GM12878 (cell line): Measurements from ENCODE around the gene UNK.

Source experiments
- CHD2 ChIP-seq: IDR thresholded peaks from 2 replicates; pipeline ENCODE4 v1.6.1; 2011; ENCODE audit warnings: low read depth, low read length, improper control_type of control experiment, borderline replicate concordance
- CREM ChIP-seq: IDR thresholded peaks from 2 replicates; pipeline ENCODE4 v1.6.1; 2014; ENCODE audit warnings: antibody characterized with exemption, low read depth
- POLR2A ChIP-seq: IDR thresholded peaks from 2 replicates; pipeline ENCODE4 v1.6.1; 2011; ENCODE audit warnings: low read depth, mild to moderate bottlenecking, low read length

DNA sequence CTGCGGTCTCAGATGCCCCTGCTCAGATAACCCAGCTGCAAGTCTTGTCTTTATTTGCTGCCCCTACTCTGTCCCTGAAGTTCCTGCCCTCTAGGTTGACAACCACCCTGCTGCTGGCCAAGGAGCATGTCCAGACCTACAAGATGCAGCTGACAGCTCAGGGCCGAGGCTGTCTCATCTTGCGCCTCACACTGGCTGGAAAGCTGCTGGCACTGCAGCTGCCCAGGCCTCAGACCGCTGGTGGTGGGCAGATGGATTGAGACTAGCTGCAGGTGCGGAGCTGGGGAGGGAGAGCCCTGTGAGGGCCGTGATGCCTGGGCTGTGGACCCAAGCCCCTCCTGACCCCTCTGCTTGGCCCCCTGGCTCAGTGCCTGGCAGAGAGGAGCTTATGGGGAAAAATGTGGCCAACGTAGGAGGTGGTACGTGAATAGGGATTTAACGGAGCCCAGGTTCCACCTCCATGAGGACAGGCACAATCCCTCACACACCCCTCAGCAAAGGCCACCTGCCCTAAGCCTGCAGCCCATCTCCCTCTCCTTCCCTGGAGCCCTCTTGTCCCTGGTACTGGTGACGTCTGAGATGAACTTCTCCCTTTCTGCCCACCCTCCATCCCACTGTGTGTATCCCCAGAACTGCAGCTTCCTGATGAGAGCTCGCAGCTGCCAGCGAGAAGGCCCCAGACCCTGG, 11.3 kb upstream of the UNK start:
- no peak; the same call in 1 of the 2 replicates for TF ChIP-seq POLR2A
- no peak for TF ChIP-seq CREM
- TF ChIP-seq CHD2: no peak
